SH-SY5Y (cell line): ENCODE data around the gene CAMTA1.

Source experiments
- GATA2 ChIP-seq: IDR thresholded peaks from 2 replicates; pipeline ENCODE4 v1.6.1; 2011; ENCODE audit warnings: mild to moderate bottlenecking, low read depth, low read length
- GATA3 ChIP-seq: IDR thresholded peaks from 2 replicates; pipeline ENCODE4 v1.6.1; 2011; ENCODE audit warnings: low read depth, mild to moderate bottlenecking, low read length, moderate library complexity

DNA sequence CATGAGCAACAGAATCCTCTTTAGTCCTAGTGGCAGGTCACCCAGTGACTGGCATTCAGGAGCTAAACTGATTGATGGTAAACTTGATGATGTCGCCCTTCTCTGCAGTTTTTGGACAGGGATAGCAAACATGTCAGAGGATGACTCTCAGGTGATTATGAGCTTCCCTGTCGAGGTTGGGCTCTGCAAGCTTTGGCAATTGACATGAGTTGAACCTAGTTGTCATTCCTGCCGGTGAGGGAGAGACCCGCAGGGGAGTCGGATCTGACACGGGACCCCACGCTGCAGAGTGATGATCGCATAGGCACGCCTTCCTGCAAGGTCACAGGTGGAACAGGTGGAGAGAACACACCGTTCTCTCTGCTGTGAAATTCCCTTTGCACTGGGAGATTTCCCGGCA, 547.8 kb downstream of the CAMTA1 start:
- no peak for TF ChIP-seq GATA2
- no peak for TF ChIP-seq GATA3
